SKM-1 (cell line): ENCODE measurements around the gene NCAPG.

Experiments used
- DNase-seq: peaks from one replicate; lab custom pipeline; 2025; ENCODE audit not compliant: unreplicated experiment; lab: John Stamatoyannopoulos, UW

NCAPG gene

GRCh38 chr4:17875402-17876070 is 64.8 kb downstream of the NCAPG start:
- DNase-seq: no peak

DNA sequence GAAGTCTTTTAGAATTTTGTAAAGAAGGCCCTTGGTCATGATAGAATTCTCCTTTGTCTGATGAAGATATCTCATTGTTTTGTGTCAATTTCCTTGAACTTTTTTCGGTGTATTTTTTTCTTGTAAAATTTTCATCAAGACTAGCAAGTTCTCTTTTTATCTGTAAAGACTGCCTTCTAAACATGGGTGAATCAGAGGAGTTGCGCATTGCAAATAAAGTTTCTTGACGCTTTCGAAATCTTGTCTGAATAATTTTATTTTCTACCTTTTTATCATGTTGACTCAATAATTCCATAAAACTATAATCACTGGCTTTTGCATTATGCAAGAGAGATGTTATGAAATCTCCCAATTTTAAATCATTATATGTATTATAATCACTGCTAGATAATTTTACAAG is 66.2 kb downstream of the NCAPG start:
- DNase-seq: no peak

DNA sequence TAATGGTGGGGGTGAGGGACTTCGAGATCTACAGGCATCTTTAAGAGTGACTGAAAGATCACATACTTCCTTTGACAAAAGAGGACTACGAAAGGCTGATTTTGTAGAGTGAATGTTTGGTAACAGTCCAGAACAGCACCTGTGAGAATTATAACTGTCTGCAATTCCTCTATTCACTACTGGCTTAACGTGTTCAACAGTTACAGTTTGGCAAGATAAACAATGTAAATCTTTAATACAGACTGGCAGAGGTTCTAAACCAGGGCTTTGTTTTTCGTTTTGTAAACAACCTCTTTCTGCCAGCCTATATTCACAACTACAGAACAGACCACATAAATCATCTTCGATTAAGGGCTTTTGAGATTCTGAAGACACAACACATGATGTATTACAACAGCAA is 66.9 kb downstream of the NCAPG start:
- no peak for DNase-seq

GRCh38 chr4:17884063-17884462 is 73.3 kb downstream of the NCAPG start:
- DNase-seq: no peak

DNA sequence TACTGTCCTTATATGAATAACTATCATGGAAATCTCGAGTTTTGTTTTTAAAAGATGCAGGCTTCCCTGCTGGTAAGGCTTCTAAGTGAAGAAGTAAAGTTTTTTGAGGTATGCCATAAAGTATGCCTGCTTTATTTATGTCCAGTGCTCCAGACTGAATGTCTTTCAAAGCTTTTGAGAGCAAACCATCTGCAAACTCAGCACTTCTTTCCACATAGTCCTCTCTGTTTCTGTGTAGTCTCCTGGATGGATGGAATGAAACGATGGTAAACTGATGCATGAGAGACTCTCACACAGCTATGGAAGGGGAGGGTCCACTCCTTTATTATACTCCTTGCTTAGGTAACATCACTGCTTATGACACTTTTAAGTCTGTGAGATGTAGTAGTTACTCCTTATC is 73.7 kb downstream of the NCAPG start:
- no peak for DNase-seq

DNA sequence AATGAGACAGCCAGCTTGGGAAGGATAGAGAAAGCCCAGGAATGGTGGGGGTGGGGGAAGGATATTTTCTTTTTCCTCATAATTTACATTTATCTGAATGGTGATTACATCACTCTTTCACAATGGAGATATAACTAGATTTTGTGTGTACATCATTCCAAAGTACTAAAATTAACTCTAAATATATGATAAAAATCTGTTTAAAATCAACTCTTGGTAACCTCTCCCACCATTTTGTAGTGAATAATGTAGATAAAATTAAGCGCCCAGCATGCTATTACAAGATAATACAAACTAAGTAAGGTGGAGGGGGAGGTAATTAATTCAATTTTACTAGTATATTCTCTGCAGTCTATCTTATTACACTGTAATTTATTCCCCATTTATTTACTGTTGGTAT is 78.9 kb downstream of the NCAPG start:
- no peak for DNase-seq

DNA sequence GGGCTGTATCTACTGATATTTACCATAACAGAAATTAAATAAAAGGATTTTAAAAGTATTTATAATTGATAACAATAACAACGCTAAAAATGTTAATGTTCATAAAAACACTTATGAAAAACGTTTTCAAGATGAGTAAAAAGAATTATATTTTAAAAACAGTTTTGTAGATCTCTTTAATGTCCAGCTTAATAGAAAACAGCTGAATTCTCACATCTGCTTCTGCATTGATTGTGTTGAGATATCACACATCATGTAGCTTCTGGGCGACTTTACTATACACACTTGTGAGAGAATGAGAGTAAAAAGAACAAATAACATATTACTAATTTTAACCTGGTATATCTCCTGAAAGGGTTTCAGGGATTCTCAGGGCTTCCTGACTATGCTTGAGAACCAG is 83.6 kb downstream of the NCAPG start:
- DNase-seq: no peak
